ENCODE results near the gene CPNE5. TPM values are rescaled to one million over a fixed set of nuclear protein-coding genes. Genes with fewer than 3 reads are reported as not detected.

CPNE5 gene
- total and polyA plus RNA-seq, 2 experiments from 2014 or later, result 0.30 to 1.2 TPM

DNA sequence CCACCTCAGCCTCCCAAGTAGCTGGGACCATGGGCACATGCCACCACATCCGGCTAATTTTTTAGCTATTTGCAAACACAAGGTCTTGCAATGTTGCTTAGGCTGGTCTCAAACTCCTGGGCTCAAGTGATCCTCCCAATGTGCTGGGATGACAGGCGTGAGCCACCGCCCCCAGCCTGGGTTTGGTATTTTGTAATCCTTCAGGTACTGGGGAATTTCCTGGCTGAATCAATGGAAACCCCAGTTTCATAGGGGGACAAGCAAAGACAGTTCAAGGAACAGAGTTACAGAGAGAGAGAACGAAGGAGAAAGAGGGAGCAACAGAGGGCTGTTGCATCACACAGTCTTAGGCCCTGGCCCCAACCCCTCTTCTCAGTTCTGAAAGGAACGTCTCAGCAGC lies 105.9 kb downstream of the CPNE5 start:
- no peaks in the 10 kb centered on the region for H3K9me3 ChIP-seq (ENCODE audit: low read depth)
- no peak overlapping the region for H3K27ac ChIP-seq
- 93% methylated on average over 5 of the region's 5 CpGs for WGBS (ENCODE audit: low lambda C conversion rate, missing lambda C conversion rate)
- H3K27me3 ChIP-seq, result no peaks in the 10 kb centered on the region
- no peaks in the 10 kb centered on the region for H3K9me2 ChIP-seq (replicated peaks; ENCODE audit: insufficient read depth)
- H4K20me1 ChIP-seq (ENCODE audit: insufficient read depth, poor library complexity, severe bottlenecking), result no peaks in the 10 kb centered on the region
- H3K4me2 ChIP-seq, result no peak overlapping the region
- H3K4me3 ChIP-seq, result no peak overlapping the region
- no peak overlapping the region for H2AFZ ChIP-seq
- TF ChIP-seq, protein P1, sequence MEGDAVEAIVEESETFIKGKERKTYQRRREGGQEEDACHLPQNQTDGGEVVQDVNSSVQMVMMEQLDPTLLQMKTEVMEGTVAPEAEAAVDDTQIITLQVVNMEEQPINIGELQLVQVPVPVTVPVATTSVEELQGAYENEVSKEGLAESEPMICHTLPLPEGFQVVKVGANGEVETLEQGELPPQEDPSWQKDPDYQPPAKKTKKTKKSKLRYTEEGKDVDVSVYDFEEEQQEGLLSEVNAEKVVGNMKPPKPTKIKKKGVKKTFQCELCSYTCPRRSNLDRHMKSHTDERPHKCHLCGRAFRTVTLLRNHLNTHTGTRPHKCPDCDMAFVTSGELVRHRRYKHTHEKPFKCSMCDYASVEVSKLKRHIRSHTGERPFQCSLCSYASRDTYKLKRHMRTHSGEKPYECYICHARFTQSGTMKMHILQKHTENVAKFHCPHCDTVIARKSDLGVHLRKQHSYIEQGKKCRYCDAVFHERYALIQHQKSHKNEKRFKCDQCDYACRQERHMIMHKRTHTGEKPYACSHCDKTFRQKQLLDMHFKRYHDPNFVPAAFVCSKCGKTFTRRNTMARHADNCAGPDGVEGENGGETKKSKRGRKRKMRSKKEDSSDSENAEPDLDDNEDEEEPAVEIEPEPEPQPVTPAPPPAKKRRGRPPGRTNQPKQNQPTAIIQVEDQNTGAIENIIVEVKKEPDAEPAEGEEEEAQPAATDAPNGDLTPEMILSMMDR (IDR thresholded peaks at IDR 0.05; ENCODE audit: poor library complexity), result no peak
- TF ChIP-seq EZH2 (IDR thresholded peaks at IDR 0.05; ENCODE audit: borderline replicate concordance) (no peak), EZH2phosphoT487 (IDR thresholded peaks at IDR 0.05; ENCODE audit: low read depth, severe bottlenecking, unreplicated experiment) (no peak)
- H3K79me2 ChIP-seq, result no peaks in the 10 kb centered on the region
- no peak for DNase-seq (ENCODE audit: low spot score)
- H3K36me3 ChIP-seq (replicated peaks; ENCODE audit: insufficient read depth, low read depth), result no peaks in the 10 kb centered on the region
- H3K4me1 ChIP-seq (ENCODE audit: insufficient read depth), result peaks cover 4% of the 10 kb centered on the region

DNA sequence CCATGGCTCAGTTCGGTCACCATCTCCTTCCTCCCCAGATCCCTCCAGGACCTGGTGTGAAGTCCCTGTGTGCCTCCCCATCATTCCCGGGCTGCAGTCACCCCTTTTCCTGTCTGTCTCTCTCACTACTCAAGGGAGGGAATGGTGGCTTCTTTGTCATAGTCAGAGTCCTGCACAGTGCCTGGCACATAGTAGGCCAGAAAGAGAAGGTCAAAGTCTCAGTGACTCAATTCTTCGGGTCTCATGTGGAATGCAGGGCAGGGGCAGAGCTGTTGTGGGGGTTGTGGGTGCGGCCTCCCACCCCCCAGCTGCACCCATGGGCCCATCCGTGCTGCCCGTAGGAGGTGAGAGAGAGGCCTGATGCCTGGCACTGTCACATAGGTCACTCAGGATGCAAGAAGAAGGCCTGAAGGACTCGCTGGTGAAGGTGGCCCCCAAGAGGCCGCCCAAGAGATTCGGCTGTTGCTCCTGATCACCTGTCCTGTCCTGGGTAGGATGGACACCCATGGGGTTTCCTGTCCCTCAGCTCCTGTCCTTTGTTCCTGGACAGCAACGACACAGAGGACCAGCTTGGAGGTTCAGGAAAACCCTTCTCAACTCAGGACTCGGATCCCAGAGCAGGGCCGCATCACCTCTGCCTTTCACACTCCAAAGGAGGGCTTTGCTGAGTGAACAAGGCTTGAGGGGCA lies 107.5 kb downstream of the CPNE5 start:
- no peaks in the 10 kb centered on the region for H4K20me1 ChIP-seq (ENCODE audit: insufficient read depth, poor library complexity, severe bottlenecking)
- H3K79me2 ChIP-seq, result no peaks in the 10 kb centered on the region
- no peak overlapping the region for H3K4me2 ChIP-seq
- no peaks in the 10 kb centered on the region for H3K27me3 ChIP-seq
- no peak overlapping the region for H3K27ac ChIP-seq
- H3K9me3 ChIP-seq (ENCODE audit: low read depth), result no peaks in the 10 kb centered on the region
- no peak overlapping the region for H3K4me3 ChIP-seq
- no peaks in the 10 kb centered on the region for H3K9me2 ChIP-seq (replicated peaks; ENCODE audit: insufficient read depth)
- H2AFZ ChIP-seq, result no peak overlapping the region
- H3K36me3 ChIP-seq (replicated peaks; ENCODE audit: insufficient read depth, low read depth), result no peaks in the 10 kb centered on the region
- TF ChIP-seq, protein P1 (IDR thresholded peaks at IDR 0.05; ENCODE audit: poor library complexity), result no peak
- TF ChIP-seq EZH2 (IDR thresholded peaks at IDR 0.05; ENCODE audit: borderline replicate concordance) (no peak), EZH2phosphoT487 (IDR thresholded peaks at IDR 0.05; ENCODE audit: low read depth, severe bottlenecking, unreplicated experiment) (no peak)
- DNase-seq (ENCODE audit: low spot score), result no peak
- H3K4me1 ChIP-seq (ENCODE audit: insufficient read depth), result peaks cover 4% of the 10 kb centered on the region
- WGBS (ENCODE audit: low lambda C conversion rate, missing lambda C conversion rate), result 88% methylated on average over 12 of the region's 12 CpGs

DNA sequence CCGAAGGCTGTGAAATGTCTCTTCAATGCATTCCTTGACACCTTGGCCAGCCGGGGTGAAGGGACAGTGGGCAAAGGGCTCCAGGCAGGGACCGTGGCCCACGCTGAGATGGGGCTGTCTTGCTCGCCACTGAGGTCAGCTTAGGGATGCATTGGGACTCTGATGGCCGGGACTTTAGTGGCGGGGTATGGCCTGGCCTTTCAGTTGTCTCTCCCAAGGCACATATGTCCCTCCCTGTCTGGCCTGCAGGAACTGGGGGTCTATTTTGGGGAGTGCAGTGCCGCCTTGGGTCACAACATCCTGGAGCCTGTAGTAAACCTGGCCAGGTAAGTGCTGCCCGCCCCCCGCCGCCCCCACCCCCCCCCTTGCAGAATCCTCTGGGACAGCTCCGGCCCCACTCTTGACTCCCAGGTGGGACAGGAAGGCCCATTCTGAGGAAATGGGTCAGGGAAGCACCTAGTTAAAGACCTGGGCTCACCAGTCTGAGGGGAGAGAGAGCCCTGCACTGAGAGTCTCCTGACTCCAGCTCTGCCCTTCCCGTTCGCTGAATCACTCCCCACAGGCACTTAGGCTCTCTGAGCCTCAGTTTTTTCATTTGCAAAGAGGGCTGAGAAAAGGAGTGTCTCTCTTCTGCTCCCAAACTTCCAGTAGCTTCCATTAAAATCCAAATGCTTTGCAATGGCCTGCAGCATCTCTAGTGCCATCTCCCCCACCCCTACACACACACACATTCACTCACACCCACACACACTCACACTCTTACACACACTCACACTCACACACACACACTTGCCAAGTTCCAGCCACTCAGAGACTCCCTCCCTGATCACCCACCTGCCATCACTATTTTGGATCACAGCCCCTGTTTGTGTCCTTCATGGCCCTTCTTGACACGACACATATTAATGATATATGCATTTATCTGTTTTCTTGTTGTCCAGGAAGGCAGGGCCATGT lies 108.5 kb downstream of the CPNE5 start:
- H3K79me2 ChIP-seq, result no peaks in the 10 kb centered on the region

More for the DNA sequence above, 108.5 kb downstream of the CPNE5 start:
- no peak overlapping the region for H3K27ac ChIP-seq
- no peak for DNase-seq (ENCODE audit: low spot score)
- peaks cover 4% of the 10 kb centered on the region for H3K4me1 ChIP-seq (ENCODE audit: insufficient read depth)
- H4K20me1 ChIP-seq (ENCODE audit: insufficient read depth, poor library complexity, severe bottlenecking), result no peaks in the 10 kb centered on the region
- H3K36me3 ChIP-seq (replicated peaks; ENCODE audit: insufficient read depth, low read depth), result no peaks in the 10 kb centered on the region
- TF ChIP-seq, protein P1 (IDR thresholded peaks at IDR 0.05; ENCODE audit: poor library complexity), result no peak
- TF ChIP-seq EZH2 (IDR thresholded peaks at IDR 0.05; ENCODE audit: borderline replicate concordance), result no peak
- 90% methylated on average over 15 of the region's 15 CpGs for WGBS (ENCODE audit: low lambda C conversion rate, missing lambda C conversion rate)
- H3K9me3 ChIP-seq (ENCODE audit: low read depth), result no peaks in the 10 kb centered on the region
- H3K4me2 ChIP-seq, result no peak overlapping the region
- no peak overlapping the region for H2AFZ ChIP-seq
- no peak overlapping the region for H3K4me3 ChIP-seq
- H3K9me2 ChIP-seq (replicated peaks; ENCODE audit: insufficient read depth), result no peaks in the 10 kb centered on the region
- H3K27me3 ChIP-seq, result no peaks in the 10 kb centered on the region
